Parathyroid adenoma (tissue), 2 donors: ENCODE data around the gene FLII.

Experiments used
- H2AFZ ChIP-seq: fragments of 300-600 bp; sonication (generic); one replicate; pipeline ENCODE4 v1.7.0; 2017; ENCODE audit warnings: antibody characterized with exemption, mild to moderate bottlenecking
- H3K27ac ChIP-seq: fragments of 300-600 bp; sonication (generic); one replicate; pipeline ENCODE4 v1.7.0; 2017
- H3K27me3 ChIP-seq: fragments of 300-600 bp; sonication (generic); one replicate; pipeline ENCODE4 v1.7.0; 2017; ENCODE audit warnings: low read length; ENCODE audit not compliant: control insufficient read depth, insufficient read depth
- H3K36me3 ChIP-seq: fragments of 300-600 bp; sonication (generic); one replicate; pipeline ENCODE4 v1.7.0; 2017; ENCODE audit warnings: low read length; ENCODE audit not compliant: control insufficient read depth, insufficient read depth
- H3K4me1 ChIP-seq: fragments of 300-600 bp; sonication (generic); one replicate; pipeline ENCODE4 v1.7.0; 2017; ENCODE audit warnings: control low read depth
- H3K4me2 ChIP-seq: fragments of 300-600 bp; sonication (generic); one replicate; pipeline ENCODE4 v1.7.0; 2017; ENCODE audit warnings: low read length
- H3K4me3 ChIP-seq: fragments of 300-600 bp; sonication (generic); one replicate; pipeline ENCODE4 v1.7.0; 2017; ENCODE audit warnings: low read depth, low read length
- H3K79me2 ChIP-seq: fragments of 300-600 bp; sonication (generic); one replicate; pipeline ENCODE4 v1.7.0; 2017; ENCODE audit warnings: control low read depth
- H3K9ac ChIP-seq: fragments of 300-600 bp; sonication (generic); one replicate; pipeline ENCODE4 v1.7.0; 2017; ENCODE audit warnings: mild to moderate bottlenecking
- H3K9me3 ChIP-seq: fragments of 300-600 bp; sonication (generic); one replicate; pipeline ENCODE4 v1.7.0; 2017; ENCODE audit warnings: low read length; ENCODE audit not compliant: control insufficient read depth
- TF ChIP-seq, protein P1 (sequence below): fragments of 300-600 bp; sonication (generic); IDR thresholded peaks from one replicate; pipeline ENCODE4 v1.7.0; 2017; ENCODE audit warnings: antibody characterized with exemption, mild to moderate bottlenecking
- donor health status: primary hyperparathyroidism.

Gene FLII

DNA sequence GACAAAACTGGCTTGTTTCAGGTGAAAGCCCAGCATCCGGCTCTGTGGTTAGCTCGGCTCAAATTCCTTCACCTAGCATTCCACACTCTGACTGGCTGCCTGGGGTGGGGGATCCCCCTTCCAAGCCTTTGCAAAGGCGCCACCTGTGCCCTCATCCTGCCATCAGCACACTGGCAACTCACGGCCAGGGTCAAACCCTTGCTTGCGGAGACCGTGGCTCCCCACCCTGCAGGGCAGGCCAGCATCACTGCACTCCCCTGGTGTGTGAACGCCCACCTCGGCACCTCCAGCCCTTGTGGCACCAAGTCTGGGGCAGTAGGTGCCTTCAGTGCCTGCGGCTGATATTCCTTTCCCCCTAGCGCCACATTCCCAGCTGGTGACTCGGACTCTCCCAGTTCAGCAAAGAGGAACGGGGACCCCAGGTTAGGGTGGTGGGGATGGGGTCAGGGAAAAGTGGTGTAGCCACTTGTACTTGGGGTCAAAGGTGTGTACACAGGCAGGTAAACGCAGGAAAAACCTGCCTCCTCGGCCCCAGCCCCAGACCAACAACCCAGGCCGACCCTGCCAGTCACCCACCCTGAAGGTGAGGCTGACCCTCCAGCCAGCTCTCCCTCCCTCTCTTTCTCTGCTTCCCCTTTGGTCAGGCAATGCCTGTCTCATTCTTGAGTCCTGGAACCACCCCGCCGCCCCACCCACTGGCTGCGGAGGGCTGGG is 1.1 kb downstream of the FLII start:
- TF ChIP-seq, protein P1, sequence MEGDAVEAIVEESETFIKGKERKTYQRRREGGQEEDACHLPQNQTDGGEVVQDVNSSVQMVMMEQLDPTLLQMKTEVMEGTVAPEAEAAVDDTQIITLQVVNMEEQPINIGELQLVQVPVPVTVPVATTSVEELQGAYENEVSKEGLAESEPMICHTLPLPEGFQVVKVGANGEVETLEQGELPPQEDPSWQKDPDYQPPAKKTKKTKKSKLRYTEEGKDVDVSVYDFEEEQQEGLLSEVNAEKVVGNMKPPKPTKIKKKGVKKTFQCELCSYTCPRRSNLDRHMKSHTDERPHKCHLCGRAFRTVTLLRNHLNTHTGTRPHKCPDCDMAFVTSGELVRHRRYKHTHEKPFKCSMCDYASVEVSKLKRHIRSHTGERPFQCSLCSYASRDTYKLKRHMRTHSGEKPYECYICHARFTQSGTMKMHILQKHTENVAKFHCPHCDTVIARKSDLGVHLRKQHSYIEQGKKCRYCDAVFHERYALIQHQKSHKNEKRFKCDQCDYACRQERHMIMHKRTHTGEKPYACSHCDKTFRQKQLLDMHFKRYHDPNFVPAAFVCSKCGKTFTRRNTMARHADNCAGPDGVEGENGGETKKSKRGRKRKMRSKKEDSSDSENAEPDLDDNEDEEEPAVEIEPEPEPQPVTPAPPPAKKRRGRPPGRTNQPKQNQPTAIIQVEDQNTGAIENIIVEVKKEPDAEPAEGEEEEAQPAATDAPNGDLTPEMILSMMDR: no peak
- Histone ChIP-seq H2AFZ (peak overlapping the region; percentile 92), H3K79me2 (peaks cover 49% of the 10 kb centered on the region), H3K9ac (peak overlapping the region; percentile 50), H3K27ac (peak overlapping the region; percentile 92), H3K4me2 (peak overlapping the region; percentile 91), H3K27me3 (no peaks in the 10 kb centered on the region), H3K4me1 (peaks cover 23% of the 10 kb centered on the region), H3K9me3 (no peaks in the 10 kb centered on the region), H3K4me3 (peak overlapping the region; percentile 90), H3K36me3 (no peaks in the 10 kb centered on the region)

DNA sequence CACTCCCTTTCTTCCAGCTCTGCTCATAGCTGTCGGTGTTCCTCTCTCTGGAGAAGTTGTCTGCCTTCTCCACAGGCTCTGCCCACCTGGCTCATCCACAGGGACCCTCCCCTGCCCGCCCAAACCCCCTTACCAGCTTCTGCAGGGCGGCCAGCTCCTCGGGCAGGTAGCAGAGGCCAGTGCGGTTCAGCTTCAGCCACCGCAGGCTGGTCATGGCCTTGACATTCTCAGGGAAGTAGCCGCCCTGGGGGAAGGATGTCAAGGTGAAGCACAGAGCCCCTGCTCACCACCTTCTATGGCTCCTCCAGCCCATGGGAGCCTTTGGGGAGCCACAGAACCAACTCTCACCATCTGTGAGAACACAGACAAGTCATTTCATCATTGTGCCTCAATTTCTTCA is 1.8 kb downstream of the FLII start:
- TF ChIP-seq, protein P1: no peak
- H3K9ac ChIP-seq: no peak overlapping the region
- H2AFZ ChIP-seq: no peak overlapping the region

DNA sequence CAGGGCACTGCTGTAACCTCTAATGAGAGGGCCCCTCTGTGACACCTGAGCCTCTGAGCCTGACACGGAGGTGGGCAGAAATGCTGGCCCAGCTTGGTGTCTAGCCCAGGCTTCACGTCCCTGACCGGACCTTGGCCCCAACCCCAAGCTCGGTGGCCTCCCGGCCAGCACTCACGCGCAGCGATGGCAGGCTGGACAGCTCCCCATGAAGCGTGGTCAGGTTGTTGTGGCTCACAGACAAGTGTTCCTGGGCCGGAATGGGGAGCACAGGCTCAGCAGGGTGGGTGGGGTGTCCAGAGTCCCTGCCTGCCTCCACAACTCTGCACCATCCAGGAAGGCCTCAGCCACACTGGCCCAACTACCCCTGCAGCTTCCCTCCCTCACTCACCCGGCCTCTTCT is 2.2 kb downstream of the FLII start:
- Histone ChIP-seq H3K4me2 (no peak overlapping the region), H3K79me2 (peaks cover 44% of the 10 kb centered on the region), H3K9me3 (no peaks in the 10 kb centered on the region), H3K27ac (no peak overlapping the region), H3K27me3 (no peaks in the 10 kb centered on the region), H3K36me3 (no peaks in the 10 kb centered on the region), H3K9ac (no peak overlapping the region), H3K4me1 (peaks cover 12% of the 10 kb centered on the region), H3K4me3 (no peak overlapping the region), H2AFZ (no peak overlapping the region)
- TF ChIP-seq, protein P1: no peak

More for the DNA sequence above, 1.8 kb downstream of the FLII start:
- H3K27me3 ChIP-seq: no peaks in the 10 kb centered on the region
- peaks cover 16% of the 10 kb centered on the region for H3K4me1 ChIP-seq
- no peak overlapping the region for H3K4me3 ChIP-seq
- H3K36me3 ChIP-seq: no peaks in the 10 kb centered on the region
- H3K79me2 ChIP-seq: peaks cover 44% of the 10 kb centered on the region
- H3K27ac ChIP-seq: peak overlapping the region; percentile 92
- H3K9me3 ChIP-seq: no peaks in the 10 kb centered on the region
- H3K4me2 ChIP-seq: no peak overlapping the region

DNA sequence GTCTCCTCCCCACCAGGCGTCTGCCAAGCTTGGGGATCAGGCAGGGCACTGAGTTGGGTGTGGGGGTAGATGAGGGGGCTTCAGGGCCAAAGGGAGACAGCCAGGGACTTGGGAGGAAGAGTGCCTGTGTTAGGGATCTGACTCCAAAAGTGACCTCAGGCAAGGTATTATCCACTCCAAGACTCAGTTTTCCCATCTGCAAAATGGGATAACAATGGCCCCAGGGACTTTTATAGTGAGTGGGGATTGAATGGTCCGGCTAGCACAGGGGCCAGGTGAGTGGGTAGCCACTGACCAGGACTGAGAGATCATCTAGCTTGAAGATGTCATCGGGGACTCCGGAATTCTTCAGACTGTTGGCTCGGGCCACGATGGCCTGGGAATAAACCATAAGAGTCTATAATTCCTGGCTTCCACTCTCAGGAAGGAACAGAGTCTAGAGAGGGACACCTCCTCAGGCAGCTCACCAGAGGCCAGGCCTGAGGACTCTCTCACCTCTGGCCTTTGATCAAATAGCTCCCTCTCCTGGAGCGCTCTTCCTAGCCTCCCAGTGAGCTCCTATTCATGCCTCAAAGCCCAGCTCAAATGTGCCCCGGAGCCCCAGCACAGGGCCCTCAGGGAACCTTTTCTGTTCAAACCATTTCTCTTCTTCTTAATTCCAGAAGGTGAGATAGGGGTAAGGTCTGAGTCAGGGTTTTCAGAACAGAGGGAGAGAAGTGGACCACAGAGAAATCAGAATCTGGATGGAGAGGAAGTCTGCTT is 3.5 kb downstream of the FLII start:
- no peaks in the 10 kb centered on the region for H3K27me3 ChIP-seq
- H2AFZ ChIP-seq: no peak overlapping the region
- no peak overlapping the region for H3K9ac ChIP-seq
- no peaks in the 10 kb centered on the region for H3K9me3 ChIP-seq
- no peak overlapping the region for H3K4me2 ChIP-seq
- no peak overlapping the region for H3K4me3 ChIP-seq
- no peak overlapping the region for H3K27ac ChIP-seq
- TF ChIP-seq, protein P1: no peak
- peaks cover 44% of the 10 kb centered on the region for H3K79me2 ChIP-seq
- no peaks in the 10 kb centered on the region for H3K36me3 ChIP-seq
- peaks cover 12% of the 10 kb centered on the region for H3K4me1 ChIP-seq
